Measurements from ENCODE around the gene CNR2.

The CNR2 gene

DNA sequence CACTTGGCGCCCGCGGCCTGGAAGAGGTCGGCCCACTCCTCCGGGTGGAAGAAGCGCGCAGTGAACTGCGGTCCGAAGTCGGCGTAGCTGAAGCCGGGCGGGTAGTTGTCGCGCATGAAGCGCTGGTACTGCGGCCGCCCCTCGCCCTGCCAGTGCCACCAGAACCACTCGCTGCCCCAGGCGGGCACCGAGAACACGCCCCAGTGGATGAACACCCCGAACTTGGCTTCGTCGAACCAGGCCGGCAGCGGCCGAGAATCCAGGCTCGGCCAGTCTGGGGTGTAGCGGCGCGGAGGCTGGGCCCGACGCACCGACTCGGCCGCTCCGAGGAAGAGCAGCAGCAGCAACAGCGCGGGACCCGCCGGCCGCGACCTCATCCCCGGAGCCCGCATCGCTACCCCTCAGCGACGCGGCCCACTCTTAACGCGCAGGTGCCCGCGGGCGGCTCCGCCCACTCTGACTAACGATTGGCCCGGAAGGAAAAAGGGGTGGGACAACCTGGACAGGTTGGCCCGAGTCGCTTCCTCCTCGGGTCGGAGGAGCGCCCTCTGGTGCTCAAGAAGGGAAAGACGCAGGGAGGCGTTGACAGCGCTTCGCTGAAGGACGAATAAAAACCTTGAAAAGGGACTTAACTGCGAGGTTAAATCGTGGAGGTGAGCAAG lies 45.1 kb downstream of the CNR2 start, which contains the start of gene FUCA1 (continued):
- TF ChIP-seq, protein P1, sequence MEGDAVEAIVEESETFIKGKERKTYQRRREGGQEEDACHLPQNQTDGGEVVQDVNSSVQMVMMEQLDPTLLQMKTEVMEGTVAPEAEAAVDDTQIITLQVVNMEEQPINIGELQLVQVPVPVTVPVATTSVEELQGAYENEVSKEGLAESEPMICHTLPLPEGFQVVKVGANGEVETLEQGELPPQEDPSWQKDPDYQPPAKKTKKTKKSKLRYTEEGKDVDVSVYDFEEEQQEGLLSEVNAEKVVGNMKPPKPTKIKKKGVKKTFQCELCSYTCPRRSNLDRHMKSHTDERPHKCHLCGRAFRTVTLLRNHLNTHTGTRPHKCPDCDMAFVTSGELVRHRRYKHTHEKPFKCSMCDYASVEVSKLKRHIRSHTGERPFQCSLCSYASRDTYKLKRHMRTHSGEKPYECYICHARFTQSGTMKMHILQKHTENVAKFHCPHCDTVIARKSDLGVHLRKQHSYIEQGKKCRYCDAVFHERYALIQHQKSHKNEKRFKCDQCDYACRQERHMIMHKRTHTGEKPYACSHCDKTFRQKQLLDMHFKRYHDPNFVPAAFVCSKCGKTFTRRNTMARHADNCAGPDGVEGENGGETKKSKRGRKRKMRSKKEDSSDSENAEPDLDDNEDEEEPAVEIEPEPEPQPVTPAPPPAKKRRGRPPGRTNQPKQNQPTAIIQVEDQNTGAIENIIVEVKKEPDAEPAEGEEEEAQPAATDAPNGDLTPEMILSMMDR (tag by site-specific recombination; IDR thresholded peaks at IDR 0.05), result peak; percentile 94
- TF ChIP-seq ZNF366 (tag by site-specific recombination; conservative IDR thresholded peaks at IDR 0.05), result no peak
- TF ChIP-seq ZNF354C (tag by site-specific recombination; IDR thresholded peaks at IDR 0.05; ENCODE audit: borderline replicate concordance, low read depth), result no peak
- no peak for TF ChIP-seq ZNF211 (tag by site-specific recombination; IDR thresholded peaks at IDR 0.05; ENCODE audit: low read depth)
- peak; percentile 23; the same call in 1 of the 2 replicates for TF ChIP-seq ZNF394 (tag by site-specific recombination; IDR thresholded peaks at IDR 0.05; ENCODE audit: borderline replicate concordance)
- TF ChIP-seq, protein P2, sequence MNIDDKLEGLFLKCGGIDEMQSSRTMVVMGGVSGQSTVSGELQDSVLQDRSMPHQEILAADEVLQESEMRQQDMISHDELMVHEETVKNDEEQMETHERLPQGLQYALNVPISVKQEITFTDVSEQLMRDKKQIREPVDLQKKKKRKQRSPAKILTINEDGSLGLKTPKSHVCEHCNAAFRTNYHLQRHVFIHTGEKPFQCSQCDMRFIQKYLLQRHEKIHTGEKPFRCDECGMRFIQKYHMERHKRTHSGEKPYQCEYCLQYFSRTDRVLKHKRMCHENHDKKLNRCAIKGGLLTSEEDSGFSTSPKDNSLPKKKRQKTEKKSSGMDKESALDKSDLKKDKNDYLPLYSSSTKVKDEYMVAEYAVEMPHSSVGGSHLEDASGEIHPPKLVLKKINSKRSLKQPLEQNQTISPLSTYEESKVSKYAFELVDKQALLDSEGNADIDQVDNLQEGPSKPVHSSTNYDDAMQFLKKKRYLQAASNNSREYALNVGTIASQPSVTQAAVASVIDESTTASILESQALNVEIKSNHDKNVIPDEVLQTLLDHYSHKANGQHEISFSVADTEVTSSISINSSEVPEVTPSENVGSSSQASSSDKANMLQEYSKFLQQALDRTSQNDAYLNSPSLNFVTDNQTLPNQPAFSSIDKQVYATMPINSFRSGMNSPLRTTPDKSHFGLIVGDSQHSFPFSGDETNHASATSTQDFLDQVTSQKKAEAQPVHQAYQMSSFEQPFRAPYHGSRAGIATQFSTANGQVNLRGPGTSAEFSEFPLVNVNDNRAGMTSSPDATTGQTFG (tag by site-specific recombination; IDR thresholded peaks at IDR 0.05; ENCODE audit: borderline replicate concordance), result no peak
- no peak for TF ChIP-seq ZNF558 (tag by site-specific recombination; IDR thresholded peaks at IDR 0.05)
- no peak for TF ChIP-seq PRDM1 (tag by site-specific recombination; IDR thresholded peaks at IDR 0.05)
- TF ChIP-seq ZNF423 (tag by site-specific recombination; IDR thresholded peaks at IDR 0.05), result no peak
- no peak for TF ChIP-seq ZNF701 (tag by site-specific recombination; IDR thresholded peaks at IDR 0.05)
- TF ChIP-seq, protein P3, sequence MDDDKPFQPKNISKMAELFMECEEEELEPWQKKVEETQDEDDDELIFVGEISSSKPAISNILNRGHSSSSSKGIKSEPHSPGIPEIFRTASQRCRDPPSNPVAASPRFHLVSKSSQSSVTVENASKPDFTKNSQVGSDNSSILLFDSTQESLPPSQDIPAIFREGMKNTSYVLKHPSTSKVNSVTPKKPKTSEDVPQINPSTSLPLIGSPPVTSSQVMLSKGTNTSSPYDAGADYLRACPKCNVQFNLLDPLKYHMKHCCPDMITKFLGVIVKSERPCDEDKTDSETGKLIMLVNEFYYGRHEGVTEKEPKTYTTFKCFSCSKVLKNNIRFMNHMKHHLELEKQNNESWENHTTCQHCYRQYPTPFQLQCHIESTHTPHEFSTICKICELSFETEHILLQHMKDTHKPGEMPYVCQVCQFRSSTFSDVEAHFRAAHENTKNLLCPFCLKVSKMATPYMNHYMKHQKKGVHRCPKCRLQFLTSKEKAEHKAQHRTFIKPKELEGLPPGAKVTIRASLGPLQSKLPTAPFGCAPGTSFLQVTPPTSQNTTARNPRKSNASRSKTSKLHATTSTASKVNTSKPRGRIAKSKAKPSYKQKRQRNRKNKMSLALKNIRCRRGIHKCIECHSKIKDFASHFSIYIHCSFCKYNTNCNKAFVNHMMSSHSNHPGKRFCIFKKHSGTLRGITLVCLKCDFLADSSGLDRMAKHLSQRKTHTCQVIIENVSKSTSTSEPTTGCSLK (tag by site-specific recombination; IDR thresholded peaks at IDR 0.05), result no peak
- TF ChIP-seq ZNF777 (tag by site-specific recombination; IDR thresholded peaks at IDR 0.05; ENCODE audit: borderline replicate concordance), result peak; percentile 60; the same call in 1 of the 2 replicates
- TF ChIP-seq RBAK (tag by site-specific recombination; IDR thresholded peaks at IDR 0.05), result no peak
- TF ChIP-seq TRIM28 (IDR thresholded peaks at IDR 0.05; ENCODE audit: borderline replicate concordance, low read length), result no peak
- no peak for TF ChIP-seq ZBTB21 (tag by site-specific recombination; IDR thresholded peaks at IDR 0.05)
- TF ChIP-seq ZNF202 (tag by site-specific recombination; IDR thresholded peaks at IDR 0.05; ENCODE audit: borderline replicate concordance), result no peak
- no peak for TF ChIP-seq ZNF133 (tag by site-specific recombination; IDR thresholded peaks at IDR 0.05)
- no peak for TF ChIP-seq ZNF426 (tag by site-specific recombination; IDR thresholded peaks at IDR 0.05)
- peak; percentile 76 for TF ChIP-seq ZEB2 (tag by site-specific recombination; IDR thresholded peaks at IDR 0.05)
- TF ChIP-seq, protein P4, sequence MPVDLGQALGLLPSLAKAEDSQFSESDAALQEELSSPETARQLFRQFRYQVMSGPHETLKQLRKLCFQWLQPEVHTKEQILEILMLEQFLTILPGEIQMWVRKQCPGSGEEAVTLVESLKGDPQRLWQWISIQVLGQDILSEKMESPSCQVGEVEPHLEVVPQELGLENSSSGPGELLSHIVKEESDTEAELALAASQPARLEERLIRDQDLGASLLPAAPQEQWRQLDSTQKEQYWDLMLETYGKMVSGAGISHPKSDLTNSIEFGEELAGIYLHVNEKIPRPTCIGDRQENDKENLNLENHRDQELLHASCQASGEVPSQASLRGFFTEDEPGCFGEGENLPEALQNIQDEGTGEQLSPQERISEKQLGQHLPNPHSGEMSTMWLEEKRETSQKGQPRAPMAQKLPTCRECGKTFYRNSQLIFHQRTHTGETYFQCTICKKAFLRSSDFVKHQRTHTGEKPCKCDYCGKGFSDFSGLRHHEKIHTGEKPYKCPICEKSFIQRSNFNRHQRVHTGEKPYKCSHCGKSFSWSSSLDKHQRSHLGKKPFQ (tag by site-specific recombination; IDR thresholded peaks at IDR 0.05), result no peak
- TF ChIP-seq ZFHX2 (tag by site-specific recombination; conservative IDR thresholded peaks at IDR 0.05), result peak; percentile 48
- TF ChIP-seq ZNF324 (tag by site-specific recombination; IDR thresholded peaks at IDR 0.05), result no peak
- TF ChIP-seq, protein P5, sequence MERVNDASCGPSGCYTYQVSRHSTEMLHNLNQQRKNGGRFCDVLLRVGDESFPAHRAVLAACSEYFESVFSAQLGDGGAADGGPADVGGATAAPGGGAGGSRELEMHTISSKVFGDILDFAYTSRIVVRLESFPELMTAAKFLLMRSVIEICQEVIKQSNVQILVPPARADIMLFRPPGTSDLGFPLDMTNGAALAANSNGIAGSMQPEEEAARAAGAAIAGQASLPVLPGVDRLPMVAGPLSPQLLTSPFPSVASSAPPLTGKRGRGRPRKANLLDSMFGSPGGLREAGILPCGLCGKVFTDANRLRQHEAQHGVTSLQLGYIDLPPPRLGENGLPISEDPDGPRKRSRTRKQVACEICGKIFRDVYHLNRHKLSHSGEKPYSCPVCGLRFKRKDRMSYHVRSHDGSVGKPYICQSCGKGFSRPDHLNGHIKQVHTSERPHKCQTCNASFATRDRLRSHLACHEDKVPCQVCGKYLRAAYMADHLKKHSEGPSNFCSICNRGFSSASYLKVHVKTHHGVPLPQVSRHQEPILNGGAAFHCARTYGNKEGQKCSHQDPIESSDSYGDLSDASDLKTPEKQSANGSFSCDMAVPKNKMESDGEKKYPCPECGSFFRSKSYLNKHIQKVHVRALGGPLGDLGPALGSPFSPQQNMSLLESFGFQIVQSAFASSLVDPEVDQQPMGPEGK (tag by site-specific recombination; IDR thresholded peaks at IDR 0.05), result peak; percentile 69
- no peak for TF ChIP-seq ZNF174 (tag by site-specific recombination; IDR thresholded peaks at IDR 0.05)
- TF ChIP-seq, protein P6, sequence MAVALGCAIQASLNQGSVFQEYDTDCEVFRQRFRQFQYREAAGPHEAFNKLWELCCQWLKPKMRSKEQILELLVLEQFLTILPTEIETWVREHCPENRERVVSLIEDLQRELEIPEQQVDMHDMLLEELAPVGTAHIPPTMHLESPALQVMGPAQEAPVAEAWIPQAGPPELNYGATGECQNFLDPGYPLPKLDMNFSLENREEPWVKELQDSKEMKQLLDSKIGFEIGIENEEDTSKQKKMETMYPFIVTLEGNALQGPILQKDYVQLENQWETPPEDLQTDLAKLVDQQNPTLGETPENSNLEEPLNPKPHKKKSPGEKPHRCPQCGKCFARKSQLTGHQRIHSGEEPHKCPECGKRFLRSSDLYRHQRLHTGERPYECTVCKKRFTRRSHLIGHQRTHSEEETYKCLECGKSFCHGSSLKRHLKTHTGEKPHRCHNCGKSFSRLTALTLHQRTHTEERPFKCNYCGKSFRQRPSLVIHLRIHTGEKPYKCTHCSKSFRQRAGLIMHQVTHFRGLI (tag by site-specific recombination; IDR thresholded peaks at IDR 0.05), result peak; percentile 68; the same call in 1 of the 2 replicates
- TF ChIP-seq SETDB1 (IDR thresholded peaks at IDR 0.05; ENCODE audit: insufficient read length, low read length), result no peak
- peak; percentile 95 for TF ChIP-seq ZNF501 (tag by site-specific recombination; IDR thresholded peaks at IDR 0.05)
- TF ChIP-seq KLF7 (tag by site-specific recombination; IDR thresholded peaks at IDR 0.05; ENCODE audit: borderline replicate concordance), result no peak
- TF ChIP-seq WT1 (tag by site-specific recombination; IDR thresholded peaks at IDR 0.05), result no peak

Measured in HEK293 (cell line).